ENCODE data around the gene PKN2.
"Not testable (repeated sequence)": the region's sequence is repeated elsewhere in the genome, so short reads cannot be mapped to it uniquely, and the experiment has no call there.

The PKN2 gene

GRCh38 chr1:88680911-88681622 is 3.0 kb upstream of the PKN2 start:
- no peak for DNase-seq

GRCh38 chr1:88684482-88685258 is 597 bp downstream of the PKN2 start:
- DNase-seq: peak; percentile 69

DNA sequence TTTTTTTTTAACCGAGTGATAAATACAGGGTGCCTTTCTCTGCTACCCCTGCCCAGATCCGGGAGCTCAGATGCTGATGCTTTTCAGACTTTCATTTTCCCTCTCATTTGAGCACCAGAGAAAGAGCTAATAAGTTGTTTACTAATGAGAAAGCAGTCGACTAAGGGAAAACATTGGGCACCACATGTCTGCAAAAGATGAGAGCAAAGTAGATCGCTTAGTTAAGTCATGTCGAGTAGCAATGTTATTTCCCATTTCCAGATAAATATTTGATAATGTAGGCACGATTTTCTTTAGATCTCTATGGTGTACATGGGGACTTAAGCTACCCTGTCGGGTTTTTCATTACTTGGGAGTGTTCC is 1.2 kb downstream of the PKN2 start:
- no peak for DNase-seq

DNA sequence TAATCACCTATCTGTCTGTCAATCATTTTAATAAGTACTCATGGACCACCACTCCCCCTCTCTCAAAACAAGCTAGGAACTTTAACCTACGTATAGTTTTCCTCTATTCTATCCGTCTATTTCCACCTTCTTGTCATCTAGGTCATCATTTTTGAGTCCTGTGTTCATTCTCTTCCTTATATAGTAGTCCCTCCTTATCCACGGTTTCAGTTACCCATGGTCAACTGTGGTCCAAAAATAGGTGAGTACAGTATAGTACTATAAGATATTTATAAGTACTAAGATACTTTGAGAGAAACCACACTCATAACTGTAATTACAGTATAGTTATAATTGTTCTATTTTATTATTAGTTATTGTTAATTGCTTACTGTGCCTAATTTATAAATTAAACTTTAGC is 7.5 kb downstream of the PKN2 start:
- no peak for DNase-seq

DNA sequence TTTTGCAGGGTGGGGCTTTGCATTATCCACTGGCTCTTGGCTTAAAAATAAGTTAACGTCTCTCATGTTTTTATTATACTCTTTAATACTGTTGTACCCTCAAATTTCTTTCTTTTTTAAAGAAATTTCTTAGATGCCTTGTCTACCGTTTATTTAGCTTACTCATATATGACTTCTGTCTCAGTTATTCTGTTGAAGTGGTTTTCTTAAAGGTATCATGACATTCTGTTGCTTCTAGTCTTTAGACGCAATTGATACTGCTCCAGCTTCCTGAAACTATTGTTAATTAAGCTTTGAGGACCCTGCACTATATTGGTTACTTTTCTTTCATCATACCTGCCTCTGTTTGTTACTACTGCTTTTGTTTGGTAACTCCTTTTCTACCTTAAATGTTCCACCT is 11.7 kb downstream of the PKN2 start:
- DNase-seq: no peak

GRCh38 chr1:88697503-88697902 is 13.4 kb downstream of the PKN2 start:
- no peak for DNase-seq

GRCh38 chr1:88698140-88698539 is 14.1 kb downstream of the PKN2 start:
- no peak for DNase-seq

GRCh38 chr1:88698764-88699163 is 14.7 kb downstream of the PKN2 start:
- DNase-seq: no peak

DNA sequence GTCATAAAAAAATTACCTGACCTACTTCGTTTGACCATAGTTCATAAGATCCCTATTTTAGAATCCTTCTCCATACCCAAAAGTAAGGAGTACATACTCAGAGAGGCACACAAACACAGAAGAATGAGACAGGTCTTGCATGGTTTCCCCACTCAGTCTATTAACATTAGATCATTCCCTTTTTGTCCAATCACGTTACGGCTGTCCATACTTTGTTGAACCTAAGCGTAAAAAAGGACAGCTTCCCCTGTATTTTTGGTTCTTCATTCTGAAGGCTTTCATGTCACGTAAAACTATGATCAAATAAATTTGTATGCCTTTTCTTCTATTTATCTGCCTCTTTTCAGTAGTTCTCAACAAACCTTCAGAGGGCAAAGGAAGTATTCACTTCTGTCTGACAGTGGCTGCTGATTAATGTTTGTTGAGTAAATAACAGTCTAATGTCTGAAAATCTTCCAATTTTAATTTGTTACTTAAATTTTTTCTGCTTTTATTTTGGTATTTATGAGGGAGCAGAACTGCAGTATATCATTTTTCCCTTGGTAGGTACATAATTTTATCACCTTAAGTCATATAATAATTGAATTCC is 16.4 kb downstream of the PKN2 start:
- DNase-seq: no peak

GRCh38 chr1:88701275-88701674 is 17.2 kb downstream of the PKN2 start:
- DNase-seq: no peak

GRCh38 chr1:88701793-88702192 is 17.7 kb downstream of the PKN2 start:
- not testable (repeated sequence) for DNase-seq

- DNase-seq: no peak
Measured at GRCh38 chr1:88708011-88708410, 23.9 kb downstream of the PKN2 start.

DNA sequence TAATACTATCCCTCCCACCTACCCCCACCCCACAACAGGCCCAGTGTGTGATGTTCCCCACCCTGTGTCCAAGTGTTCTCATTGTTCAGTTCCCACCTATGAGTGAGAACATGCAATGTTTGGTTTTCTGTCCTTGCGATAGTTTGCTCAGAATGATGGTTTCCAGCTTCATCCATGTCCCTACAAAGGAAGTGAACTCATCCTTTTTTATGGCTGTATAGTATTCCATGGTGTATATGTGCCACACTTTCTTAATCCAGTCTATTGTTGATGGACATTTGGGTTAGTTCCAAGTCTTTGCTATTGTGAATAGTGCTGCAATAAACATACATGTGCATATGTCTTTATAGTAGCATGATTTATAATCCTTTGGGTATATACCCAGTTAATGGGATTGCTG is 28.8 kb downstream of the PKN2 start:
- DNase-seq: not testable (repeated sequence)

DNA sequence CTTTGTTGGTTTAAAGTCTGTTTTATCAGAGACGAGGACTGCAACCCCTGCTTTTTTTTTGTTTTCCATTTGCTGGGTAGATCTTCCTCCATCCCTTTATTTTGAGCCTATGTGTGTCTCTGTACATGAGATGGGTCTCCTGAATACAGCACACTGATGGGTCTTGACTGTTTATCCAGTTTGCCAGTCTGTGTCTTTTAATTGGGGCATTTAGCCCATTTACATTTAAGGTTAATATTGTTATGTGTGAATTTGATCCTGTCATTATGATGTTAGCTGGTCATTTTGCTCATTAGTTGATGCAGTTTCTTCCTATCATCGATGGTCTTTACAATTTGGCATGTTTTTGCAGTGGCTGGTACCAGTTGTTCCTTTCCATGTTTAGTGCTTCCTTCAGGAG is 32.5 kb downstream of the PKN2 start:
- DNase-seq: not testable (repeated sequence)

DNA sequence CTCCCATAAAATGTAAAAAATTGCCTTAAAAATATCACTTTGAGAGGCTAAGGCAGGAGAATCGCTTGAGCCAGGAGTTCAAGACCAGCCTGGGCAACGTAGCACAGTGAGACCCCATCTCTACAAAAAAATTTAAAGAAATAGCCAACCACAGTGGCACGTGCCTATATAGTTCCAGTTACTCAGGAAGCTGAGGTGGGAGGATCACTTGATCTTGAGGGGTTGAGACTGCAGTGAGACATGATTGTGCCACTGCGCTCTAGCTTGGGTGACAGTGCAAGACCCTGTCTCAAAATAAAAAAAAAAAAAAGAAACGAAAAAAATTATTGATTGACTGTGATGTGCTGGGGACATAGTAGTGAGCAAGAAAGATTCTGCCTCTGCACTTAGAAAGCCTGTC is 38.4 kb downstream of the PKN2 start:
- no peak for DNase-seq

- no peak for DNase-seq
Measured at GRCh38 chr1:88726697-88727096, 42.6 kb downstream of the PKN2 start.

DNA sequence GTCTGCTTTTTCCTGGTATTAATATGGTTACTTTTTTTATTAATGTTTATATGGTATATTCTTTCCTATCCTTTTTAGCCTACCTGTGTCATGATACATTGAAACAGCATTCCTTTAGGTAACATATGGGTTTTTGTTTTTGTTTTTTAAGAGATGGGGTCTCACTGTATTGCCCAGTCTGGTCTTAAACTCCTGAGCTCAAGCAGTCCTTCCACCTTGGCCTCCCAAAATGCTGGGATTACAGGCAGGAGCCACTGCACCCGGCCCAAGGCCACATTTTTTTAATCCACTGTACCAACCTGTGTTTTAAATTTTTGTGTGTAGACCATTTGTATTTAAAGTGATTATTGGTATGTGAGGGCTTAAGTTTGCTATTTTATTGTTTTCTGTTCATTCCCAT is 43.1 kb downstream of the PKN2 start:
- DNase-seq: no peak

DNA sequence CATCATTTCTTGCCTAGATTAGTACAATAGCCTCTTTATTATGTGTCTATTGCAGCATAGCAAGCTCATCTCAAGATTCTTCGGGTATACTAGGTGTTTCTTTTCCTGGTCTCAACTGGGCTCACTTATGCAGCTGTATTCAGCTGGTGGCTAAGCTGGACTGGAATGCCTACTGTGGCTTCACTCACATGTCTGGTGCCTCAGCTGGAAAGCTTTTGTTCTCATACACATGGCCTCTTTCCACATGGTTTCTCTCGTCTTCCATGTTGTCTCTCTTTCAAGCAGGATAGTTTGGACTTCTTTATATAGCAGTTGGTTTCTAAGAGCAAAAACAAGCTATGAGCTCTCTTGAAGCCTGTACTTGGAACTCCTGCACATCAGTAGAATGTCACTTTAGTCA is 45.2 kb downstream of the PKN2 start:
- DNase-seq: no peak

GRCh38 chr1:88730132-88730675 is 46.1 kb downstream of the PKN2 start:
- peak; percentile 24 for DNase-seq

DNA sequence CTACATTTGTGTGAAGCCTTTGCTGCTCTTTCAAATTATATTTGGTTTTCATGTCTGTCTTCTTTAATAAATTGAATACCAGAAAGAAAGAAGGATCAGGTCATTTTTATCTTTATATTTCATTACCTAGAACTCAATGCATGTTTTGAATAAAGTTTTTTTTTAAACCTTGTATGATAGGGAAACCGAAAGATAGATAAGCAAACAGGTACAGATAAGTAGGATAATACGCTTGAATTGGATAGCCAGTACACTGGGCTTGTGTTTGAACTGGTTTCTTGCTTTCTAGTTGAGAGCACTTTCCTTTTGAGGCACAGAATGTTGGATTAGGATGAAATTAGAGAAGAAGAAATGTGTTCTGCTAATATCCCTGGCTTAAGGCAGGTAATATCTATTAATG is 46.9 kb downstream of the PKN2 start:
- DNase-seq: no peak

GRCh38 chr1:88731475-88732269 is 47.6 kb downstream of the PKN2 start:
- no peak for DNase-seq

DNA sequence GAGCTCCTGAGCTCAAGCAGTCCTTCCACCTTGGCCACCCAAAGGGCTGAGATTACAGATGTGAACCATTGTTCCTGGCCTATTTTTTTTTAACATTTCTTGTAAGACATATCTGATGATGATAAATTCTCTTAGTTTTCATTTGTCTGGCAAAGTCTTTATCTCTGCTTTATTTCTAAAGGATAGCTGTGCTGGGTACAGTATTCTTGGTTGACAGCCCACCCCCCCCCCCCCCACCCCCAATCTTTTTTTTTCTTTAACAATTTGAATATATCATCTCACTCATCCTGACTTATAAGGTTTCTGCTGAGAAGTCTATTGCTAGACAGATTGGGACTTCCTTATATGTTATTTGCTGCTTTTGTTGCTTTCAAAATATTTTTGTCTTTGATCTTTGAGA is 51.3 kb downstream of the PKN2 start:
- DNase-seq: no peak

GRCh38 chr1:88735909-88736308 is 51.8 kb downstream of the PKN2 start:
- no peak for DNase-seq
